ENCODE results near the gene PLCL2.
A peak's percentile ranks its signal among the peaks of the same experiment; 100 is the strongest.

The PLCL2 gene

GRCh38 chr3:16893618-16894200 lies 9.0 kb downstream of the PLCL2 start:
- DNase-seq (ENCODE audit: low spot score), result no peak

- DNase-seq (ENCODE audit: low spot score), result no peak
These were observed 11.4 kb downstream of the PLCL2 start for GRCh38 chr3:16896094-16896627.

DNA sequence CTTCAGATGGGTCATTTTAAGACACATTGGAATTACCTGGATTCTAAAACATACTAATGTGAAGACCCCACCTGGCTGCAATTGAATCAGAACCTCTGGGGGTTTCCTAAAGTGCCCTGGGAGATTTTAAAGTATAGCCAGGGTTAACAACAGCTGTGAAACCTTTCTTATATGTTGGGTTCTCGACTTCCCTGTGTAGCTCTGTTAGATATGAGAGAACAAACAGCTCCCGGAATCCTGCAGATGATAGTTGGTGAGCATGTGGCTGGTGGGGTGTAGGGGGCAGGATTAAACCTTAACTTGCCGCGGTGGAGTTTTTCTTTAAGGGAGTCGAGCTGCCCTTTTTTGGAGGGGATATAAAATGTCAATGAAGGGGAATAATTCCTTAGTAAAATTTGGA lies 12.1 kb downstream of the PLCL2 start:
- DNase-seq (ENCODE audit: low spot score), result no peak

DNA sequence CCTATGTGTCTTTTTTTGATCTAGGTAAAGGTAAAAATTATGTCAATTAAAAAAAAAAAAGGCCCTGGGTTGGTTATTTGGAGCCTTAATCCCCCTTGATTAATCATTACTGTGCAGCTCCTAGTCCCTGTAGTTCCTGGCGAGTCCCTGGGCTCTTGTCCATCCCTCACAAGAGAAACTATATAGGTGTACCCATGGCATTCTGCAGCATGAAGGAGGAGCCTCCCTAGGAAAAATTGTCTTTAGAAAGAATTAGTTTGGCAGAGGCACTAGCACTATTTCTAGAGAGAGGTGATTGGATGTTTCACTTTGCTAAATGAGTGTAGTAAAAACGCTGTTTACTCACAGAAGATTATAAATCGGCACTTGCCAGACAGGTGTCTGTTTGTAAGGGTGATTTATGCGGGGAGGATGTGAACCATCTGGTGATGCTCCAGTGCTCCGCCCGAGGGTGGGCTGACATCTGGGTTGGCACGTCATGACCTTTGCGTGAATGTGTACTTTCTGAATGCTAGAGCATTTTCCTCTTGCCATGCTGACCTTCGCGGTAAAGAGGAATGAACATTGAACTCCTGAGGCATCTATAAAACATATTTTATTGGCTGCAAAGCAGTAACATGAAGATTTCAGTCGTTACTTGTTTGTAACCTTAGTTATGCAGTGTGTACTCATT lies 12.6 kb downstream of the PLCL2 start:
- no peak for DNase-seq (ENCODE audit: low spot score)

GRCh38 chr3:16898595-16899395 lies 14.0 kb downstream of the PLCL2 start:
- DNase-seq (ENCODE audit: low spot score), result no peak

DNA sequence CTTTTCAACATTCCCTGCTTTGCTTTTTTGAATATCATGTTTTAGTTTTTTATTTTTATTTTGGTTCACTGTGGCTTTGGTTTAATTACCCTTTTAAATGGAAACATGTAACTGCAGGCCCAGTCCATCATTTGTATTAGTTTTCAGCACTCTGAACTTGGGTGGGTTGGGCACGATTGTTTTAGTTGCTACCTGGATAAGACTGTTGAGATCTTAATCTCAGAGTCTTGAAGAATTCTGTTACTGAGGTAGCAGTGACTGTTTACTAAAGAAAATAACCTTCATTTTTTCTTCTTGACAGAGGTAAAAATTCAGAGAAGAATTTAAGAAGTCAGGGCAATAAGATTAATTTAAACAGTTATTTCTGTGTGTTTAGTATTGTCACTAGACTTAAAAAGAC lies 15.2 kb downstream of the PLCL2 start:
- no peak for DNase-seq (ENCODE audit: low spot score)

GRCh38 chr3:16900779-16901440 lies 16.2 kb downstream of the PLCL2 start:
- DNase-seq (ENCODE audit: low spot score), result no peak

DNA sequence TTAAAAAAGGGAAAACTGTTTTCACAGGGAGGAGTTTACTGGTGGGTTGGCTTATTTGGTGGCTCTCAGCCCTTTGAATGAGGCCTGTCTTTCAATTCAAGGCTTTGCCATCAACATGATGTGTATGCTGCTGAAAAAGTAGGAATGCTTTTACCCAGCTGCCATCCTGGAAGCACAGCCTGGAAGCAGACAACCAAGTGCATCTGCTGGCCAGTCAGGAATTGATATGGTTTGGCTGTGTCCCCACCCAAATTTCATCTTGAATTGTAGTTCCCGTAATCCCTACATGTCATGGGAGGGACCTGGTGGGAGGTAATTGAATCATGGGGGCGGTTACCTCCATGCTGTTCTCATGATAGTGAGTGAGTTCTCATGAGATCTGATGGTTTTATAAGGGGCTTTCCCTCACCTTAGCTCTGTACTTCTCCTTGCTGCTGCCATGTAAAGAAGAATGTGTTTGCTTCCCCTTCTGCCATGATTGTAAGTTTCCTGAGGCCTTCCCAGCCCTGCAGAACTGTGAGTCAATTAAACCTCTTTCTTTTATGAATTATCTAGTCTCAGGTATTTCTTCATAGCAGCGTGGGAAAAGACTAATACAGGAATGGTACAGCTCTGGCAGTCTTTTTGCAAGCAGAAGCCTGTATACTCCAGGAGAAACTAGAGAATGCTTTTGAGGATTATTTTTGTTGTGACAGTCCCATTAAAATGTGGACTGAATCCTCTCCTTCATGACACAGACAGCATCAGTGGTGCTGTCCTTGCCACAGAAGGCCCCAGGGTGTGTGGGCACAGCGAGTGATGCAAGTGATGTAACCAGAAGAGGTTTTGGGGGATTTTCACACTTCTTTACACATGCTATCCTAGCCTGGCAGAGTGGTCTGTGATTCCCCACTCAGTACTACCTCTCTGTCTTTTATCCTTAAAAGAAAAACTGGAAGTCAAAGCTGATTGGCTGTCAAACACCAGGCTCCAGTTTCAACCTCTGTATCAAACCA lies 20.0 kb downstream of the PLCL2 start:
- DNase-seq (ENCODE audit: low spot score), result no peak

- DNase-seq (ENCODE audit: low spot score), result no peak
These were observed 20.9 kb downstream of the PLCL2 start for GRCh38 chr3:16905704-16906103.

GRCh38 chr3:16906682-16907081 lies 21.9 kb downstream of the PLCL2 start:
- DNase-seq (ENCODE audit: low spot score), result peak; percentile 22

DNA sequence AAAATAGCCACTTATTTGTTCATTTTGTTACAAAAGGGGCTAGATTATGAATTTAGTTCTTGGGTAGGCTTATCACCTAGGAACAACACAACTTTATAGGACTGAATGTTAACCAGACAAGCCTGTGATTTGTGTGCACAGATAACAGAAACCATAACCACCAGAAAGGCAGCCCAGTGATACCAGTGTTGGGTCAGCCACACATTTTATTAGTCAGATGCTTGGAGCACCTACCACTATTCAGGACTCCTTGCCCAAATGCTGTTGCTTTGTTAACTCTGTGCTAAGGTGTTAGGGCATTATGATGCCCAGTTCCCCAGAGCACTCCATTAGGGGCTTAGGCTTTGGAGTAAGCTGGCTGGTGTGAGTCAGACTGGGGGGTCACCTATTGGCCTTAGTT lies 22.5 kb downstream of the PLCL2 start:
- DNase-seq (ENCODE audit: low spot score), result no peak

- DNase-seq (ENCODE audit: low spot score), result no peak
These were observed 23.5 kb downstream of the PLCL2 start for GRCh38 chr3:16908016-16908807.

- no peak for DNase-seq (ENCODE audit: low spot score)
These were observed 24.1 kb downstream of the PLCL2 start for GRCh38 chr3:16908896-16909295.

GRCh38 chr3:16909802-16910201 lies 25.0 kb downstream of the PLCL2 start:
- no peak for DNase-seq (ENCODE audit: low spot score)

DNA sequence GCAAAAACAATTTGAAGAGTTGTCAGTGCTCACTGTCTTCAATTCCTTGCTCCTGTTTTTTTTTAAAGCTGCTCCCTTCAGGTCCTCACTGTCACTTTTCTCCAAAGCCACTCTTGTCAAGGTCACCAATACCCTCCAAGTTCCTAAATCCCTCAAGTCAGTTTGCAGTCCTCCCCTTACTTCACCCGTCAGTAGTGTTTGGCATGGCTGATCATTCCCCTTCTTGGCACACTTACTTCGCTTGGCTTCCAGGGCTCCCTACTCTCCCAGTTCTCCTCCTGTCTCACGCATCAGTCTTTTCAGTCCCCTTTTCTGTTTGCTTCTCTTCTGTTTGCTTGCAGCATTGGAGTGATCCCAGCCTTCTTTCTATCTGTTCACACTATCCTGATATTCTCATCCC lies 25.5 kb downstream of the PLCL2 start:
- no peak for DNase-seq (ENCODE audit: low spot score)

DNA sequence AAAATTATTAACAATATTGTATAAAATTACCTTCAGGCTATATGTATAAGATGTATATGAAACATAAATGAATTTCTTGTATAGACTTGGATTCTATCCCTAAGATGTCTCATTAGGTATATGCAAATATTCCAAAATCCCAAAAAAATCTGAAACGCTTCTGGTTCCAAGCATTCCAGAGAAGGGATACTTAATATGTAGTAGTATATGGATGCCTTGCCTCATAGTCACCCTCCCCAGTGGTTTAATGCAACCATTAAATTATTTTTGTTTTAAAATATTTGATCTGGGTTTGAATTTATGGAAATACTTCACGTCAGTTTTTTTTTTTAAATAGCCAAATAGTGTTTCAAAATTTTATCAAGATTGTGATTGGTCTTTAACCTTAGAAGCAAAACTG lies 27.2 kb downstream of the PLCL2 start:
- no peak for DNase-seq (ENCODE audit: low spot score)

- no peak for DNase-seq (ENCODE audit: low spot score)
These were observed 27.9 kb downstream of the PLCL2 start for GRCh38 chr3:16912400-16913263.

- DNase-seq (ENCODE audit: low spot score), result no peak
These were observed 28.5 kb downstream of the PLCL2 start for GRCh38 chr3:16913264-16913580.

DNA sequence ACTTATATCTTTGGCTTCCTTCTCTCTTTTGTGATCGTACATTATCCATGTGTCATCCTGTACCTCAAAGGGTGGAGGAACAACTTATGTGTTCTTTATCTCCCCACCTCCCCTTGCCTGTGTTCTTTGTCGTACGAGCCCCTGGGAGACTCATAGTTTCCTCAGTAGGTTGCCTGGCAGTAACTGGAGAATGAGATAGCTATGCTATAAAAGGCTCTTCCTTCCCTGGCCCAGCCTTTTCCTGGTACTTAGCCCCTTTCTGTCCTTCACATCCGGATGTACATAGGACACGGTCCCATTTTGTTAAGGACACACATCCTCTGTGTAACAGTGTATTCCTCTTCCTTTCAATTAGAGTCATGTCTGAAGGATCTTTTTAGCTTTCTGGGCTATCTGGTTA lies 32.1 kb downstream of the PLCL2 start:
- DNase-seq (ENCODE audit: low spot score), result no peak
